Measurements from ENCODE around the gene CDKN2B-AS1. TPM values are rescaled to one million over a fixed set of nuclear protein-coding genes. Genes with fewer than 3 reads are reported as not detected.

Gene CDKN2B-AS1
- total RNA-seq, 1 donor from 2014 or later, result 1.4 TPM

GRCh38 chr9:22005702-22006606 lies 11.4 kb downstream of the CDKN2B-AS1 start:
- DNase-seq (ENCODE audit: low read depth in 2 of 2), result peak in 1 of 2 donors; percentile 32

GRCh38 chr9:22008384-22008716 lies 13.8 kb downstream of the CDKN2B-AS1 start:
- no peak for DNase-seq (ENCODE audit: low read depth in 2 of 2)

- peak; percentile 86 to 96 for DNase-seq (ENCODE audit: low read depth in 2 of 2)
These were observed 14.3 kb downstream of the CDKN2B-AS1 start, which contains the start of gene CDKN2B for GRCh38 chr9:22008717-22009505. CDKN2B (minus strand) TSS chr9:22009305; CDS start chr9:22008953, 352 bp downstream.

GRCh38 chr9:22009506-22009867 lies 14.9 kb downstream of the CDKN2B-AS1 start:
- no peak for DNase-seq (ENCODE audit: low read depth in 2 of 2)

- peak in 1 of 2 donors; percentile 64 for DNase-seq (ENCODE audit: low read depth in 2 of 2)
These were observed 16.5 kb downstream of the CDKN2B-AS1 start for GRCh38 chr9:22010866-22011625.

DNA sequence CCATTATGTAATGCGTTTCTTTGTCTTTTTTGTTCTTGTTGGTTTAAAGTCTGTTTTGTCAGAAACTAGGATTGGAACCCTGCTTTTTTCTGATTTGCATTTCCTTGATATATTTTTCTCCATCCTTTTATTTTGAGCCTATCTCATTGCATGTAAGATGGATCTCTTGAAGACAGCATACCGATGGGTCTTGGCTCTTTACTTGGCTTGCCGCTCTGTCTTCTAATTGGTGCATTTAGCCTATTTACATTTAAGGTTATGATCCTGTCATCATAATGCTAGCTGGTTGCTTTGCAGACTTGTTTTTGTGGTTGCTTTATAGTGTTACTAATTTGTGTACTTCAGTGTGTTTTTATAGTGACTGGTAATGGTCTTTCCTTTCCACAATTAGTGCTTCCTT lies 27.8 kb downstream of the CDKN2B-AS1 start:
- DNase-seq (ENCODE audit: low read depth in 2 of 2), result no peak

- no peak for DNase-seq (ENCODE audit: low read depth in 2 of 2)
These were observed 32.1 kb downstream of the CDKN2B-AS1 start for GRCh38 chr9:22026696-22027095.

GRCh38 chr9:22028394-22028793 lies 33.8 kb downstream of the CDKN2B-AS1 start:
- DNase-seq (ENCODE audit: low read depth in 2 of 2), result no peak

GRCh38 chr9:22029231-22029630 lies 34.6 kb downstream of the CDKN2B-AS1 start:
- no peak for DNase-seq (ENCODE audit: low read depth in 2 of 2)

DNA sequence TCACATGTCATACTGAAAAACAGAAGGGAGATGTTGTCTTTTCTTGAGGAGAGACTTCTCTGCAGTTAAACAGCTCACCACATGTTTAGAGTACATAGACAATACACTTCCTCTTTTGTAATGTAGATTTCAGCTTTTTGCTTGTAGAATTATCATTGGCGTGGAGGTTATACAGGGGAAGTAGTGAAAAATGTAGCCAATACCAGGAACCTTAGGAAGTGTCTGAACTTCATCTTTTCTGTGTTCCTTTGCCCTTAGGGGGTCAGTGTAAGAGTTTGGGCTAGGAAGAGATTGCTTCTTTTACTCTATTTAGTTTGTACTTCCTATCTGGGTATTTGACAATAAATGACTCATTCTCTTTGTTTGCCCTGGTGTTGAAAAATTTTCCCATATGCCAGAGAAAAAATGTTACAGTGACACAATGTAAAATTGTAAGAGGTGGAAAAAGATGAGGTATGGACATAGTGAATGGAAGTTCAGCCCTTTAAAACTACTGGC lies 35.6 kb downstream of the CDKN2B-AS1 start:
- peak; percentile 74 to 78 for DNase-seq (ENCODE audit: low read depth in 2 of 2)

DNA sequence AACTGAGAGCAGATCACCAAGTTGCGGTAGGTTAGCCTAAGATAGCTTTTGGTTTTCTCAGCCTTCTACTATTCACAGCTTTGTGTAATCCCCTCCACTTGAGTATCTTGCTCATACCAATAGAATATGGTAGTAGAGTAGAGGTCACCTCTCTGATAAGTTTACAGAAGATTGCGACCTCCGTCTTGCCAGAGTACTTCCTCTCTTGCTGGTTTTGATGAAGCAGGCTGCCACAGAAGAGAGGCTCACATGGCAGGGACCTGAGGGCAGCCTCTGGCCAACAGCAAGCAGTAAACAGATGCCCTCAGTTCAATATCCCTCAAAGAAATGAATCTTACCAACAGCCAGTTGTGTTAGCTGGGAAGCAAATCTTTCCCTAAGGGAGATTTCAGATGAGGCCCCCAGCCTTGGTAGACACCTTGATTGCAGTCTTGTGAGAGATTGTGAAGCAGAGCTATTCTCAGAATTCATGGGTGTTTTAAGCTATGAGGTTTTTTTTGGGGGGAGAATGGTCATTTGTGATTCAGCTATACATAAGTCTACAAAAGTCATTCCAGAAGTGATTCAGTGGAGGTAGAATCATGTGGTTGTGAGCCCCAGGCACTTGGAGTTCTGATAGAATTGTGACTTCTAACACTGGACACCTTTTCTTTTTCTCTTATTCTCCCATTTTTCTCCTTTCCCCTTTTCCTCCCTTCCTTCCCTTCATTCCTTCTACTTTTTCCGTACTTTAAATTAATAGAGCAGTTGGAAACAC lies 37.2 kb downstream of the CDKN2B-AS1 start:
- no peak for DNase-seq (ENCODE audit: low read depth in 2 of 2)

DNA sequence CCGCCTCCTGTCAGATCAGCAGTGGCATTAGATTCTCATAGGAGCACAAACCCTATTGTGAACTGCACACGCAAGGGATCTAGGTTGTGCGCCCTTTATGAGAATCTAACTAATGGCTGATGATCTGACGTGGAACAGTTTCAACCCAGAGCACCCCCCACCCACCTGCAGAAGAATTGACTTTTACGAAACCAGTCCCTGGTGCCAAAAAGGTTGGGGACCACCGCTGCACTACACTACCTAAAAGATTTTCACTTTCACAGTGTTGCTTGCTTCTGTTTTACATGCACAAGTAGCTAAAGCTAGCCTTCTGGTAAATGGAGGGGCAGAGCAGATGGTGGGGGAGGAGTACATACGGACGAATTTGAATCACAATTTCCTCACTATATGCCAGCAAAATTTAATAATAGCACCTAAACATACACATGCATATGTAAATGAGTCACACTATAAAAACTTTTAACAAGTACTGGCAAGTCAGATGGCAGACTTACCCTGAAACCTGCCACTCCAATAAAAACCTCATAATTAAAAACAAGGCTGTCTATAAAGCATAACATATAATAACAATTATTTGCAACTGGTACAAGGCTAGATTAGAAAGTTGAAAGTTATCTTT lies 38.5 kb downstream of the CDKN2B-AS1 start:
- DNase-seq (ENCODE audit: low read depth in 2 of 2), result no peak

DNA sequence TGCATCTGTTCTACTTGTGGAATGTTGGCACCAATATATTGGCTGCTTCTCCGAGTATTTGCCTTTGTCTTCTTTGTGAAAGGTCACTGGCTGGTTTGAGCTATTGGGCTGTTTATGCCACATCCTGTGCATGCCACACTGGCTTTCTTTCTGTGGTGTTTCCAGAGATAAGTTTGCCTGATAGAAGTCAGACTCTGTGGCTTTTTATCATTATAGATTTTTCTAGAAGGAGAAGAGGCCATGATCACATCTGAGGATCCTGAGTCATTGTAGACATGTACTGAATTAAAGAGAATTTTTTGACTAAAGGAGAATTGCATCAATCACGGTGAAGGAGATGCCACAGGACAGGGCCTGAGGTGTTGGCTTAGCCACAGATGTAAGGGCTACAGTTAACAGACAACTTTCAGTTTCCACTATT lies 41.0 kb downstream of the CDKN2B-AS1 start:
- no peak for DNase-seq (ENCODE audit: low read depth in 2 of 2)

DNA sequence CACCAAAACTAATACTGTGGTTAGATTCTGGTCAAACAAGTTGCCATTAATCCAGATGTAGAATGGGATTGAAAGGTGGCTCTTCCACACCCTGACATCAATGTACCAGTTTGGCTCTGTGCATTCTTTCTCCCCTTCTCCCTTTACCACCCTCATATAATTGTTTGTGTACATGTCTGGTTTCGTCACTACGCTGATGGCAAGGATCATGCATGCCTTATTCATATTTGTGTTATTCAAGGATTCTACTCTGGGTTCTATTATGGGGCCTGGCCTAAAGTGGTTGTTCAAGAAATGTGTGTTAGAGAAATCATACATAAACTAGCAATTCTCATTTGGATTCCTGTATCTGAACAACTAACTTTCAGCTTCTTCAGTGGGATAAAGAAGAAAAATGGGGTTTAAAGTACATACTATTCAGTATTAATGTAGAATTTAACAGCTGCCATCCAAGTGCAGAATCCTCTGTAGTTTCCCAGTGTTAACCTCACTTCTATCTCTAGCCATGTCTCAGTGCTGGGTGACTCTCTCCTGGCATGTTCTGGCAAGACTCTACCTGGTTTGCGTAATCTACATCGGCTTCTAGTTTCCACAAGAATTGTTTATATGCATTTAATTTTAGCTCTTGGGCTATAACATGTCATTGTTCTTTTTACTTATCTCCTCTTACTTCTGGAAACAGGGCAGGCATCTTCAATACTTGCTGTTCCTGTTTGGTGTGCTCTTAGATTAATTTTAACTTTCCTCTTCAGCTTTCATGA lies 42.5 kb downstream of the CDKN2B-AS1 start:
- DNase-seq (ENCODE audit: low read depth in 2 of 2), result no peak

DNA sequence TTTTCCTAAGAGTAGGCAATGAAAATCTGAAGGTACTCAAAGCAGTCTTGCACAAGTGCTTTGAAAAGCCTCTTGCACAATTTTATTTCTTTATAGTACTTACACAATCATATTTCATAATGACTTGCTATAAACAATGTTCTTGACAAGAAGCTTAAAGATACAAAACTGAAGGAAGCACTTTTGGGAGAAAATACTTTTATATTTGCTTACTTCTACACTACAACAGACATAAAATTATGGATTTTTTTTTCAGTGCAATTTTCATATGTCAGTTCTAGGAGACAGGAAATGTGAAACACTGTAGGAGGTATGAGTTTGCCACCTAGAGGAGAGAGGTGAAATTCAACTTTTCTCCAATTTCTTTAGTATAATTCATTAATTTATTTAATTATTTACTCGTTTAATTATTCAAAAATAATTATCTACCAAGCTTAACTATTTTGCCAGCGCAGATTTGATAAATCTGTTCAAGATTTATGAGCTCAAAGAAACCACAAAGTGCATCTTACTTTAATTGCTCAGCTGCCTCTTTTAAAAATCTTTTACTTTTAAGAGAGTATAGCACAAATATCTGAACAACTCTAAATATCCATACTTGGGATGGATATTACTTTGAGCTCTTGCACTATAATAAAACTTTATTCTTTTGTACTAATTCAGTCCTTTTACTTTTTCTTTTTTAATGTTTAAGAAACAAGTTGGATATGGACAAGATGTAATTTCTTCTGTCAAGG lies 43.5 kb downstream of the CDKN2B-AS1 start:
- peak; percentile 29 to 56 for DNase-seq (ENCODE audit: low read depth in 2 of 2)

GRCh38 chr9:22039258-22039657 lies 44.7 kb downstream of the CDKN2B-AS1 start:
- DNase-seq (ENCODE audit: low read depth in 2 of 2), result no peak

DNA sequence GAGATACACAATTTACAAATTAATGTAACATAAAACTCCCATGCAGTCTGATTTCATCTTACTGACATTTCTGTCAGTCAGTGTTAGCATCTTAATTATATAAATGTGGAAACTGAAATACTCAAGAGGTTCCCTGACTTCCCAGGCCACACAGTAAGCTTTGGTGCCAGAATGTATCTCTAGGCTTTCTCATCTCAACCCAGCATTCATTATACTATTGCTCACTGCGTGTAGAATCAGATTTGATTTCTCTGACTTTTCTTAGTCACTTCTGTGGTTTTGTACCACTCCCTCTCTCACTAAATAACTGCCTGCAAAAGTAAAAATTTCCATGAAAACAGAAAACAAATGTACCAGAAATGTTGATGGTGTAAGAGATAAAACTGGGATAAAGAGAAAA lies 46.2 kb downstream of the CDKN2B-AS1 start:
- no peak for DNase-seq (ENCODE audit: low read depth in 2 of 2)

DNA sequence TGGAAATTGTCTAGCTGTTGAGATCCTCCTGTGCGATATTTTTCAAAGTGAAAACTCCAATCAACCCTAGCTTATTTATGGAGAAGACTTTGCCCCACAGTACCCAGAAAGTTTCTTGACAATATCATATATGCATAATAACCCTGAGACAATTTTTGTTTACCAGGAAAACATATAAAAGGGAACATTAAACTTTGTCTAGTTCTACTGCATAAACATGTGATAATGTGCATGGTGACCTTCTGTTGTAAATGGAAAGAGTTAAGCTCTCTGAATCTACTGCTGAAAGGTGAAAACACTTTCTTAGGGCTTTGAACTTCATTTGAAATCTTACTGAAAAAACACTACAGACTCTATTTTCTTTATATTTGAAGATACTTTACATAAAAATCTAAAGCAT lies 46.8 kb downstream of the CDKN2B-AS1 start:
- no peak for DNase-seq (ENCODE audit: low read depth in 2 of 2)

- DNase-seq (ENCODE audit: low read depth in 2 of 2), result no peak
These were observed 47.2 kb downstream of the CDKN2B-AS1 start for GRCh38 chr9:22041775-22042174.
